ENCODE data around the gene GSG1.

The GSG1 gene

GRCh38 chr12:13103391-13104033 lies at the start of gene GSG1:
TSS of gene GSG1 (minus strand) at chr12:13103667. CDS start at chr12:13103512, 155 bp downstream.
- DNase-seq, result no peak

- DNase-seq, result no peak
Observed at GRCh38 chr12:13153180-13153579, 49.7 kb upstream of the GSG1 start.

- DNase-seq, result no peak
Observed at GRCh38 chr12:13152756-13153155, 49.3 kb upstream of the GSG1 start.

GRCh38 chr12:13152281-13152680 lies 48.8 kb upstream of the GSG1 start:
- no peak for DNase-seq

GRCh38 chr12:13149411-13149810 lies 45.9 kb upstream of the GSG1 start:
- DNase-seq, result no peak

DNA sequence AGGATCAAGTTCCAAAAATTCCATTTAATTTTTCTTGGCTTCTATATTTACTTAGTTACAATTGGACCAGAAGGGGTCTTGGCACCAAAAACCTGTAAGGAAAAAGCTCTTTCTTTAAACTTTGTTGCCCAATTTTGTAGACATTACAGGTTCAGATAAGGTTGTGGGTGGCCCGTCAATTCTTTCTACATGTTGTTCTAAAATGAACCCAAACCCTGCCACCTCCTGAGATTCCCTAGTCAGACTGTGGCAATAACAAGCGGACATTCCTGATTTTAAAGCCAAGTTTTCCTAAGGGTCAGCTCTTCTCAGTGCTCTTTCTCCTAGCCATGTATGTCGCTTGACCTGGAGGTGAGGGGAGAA lies 45.0 kb upstream of the GSG1 start:
- DNase-seq, result no peak

DNA sequence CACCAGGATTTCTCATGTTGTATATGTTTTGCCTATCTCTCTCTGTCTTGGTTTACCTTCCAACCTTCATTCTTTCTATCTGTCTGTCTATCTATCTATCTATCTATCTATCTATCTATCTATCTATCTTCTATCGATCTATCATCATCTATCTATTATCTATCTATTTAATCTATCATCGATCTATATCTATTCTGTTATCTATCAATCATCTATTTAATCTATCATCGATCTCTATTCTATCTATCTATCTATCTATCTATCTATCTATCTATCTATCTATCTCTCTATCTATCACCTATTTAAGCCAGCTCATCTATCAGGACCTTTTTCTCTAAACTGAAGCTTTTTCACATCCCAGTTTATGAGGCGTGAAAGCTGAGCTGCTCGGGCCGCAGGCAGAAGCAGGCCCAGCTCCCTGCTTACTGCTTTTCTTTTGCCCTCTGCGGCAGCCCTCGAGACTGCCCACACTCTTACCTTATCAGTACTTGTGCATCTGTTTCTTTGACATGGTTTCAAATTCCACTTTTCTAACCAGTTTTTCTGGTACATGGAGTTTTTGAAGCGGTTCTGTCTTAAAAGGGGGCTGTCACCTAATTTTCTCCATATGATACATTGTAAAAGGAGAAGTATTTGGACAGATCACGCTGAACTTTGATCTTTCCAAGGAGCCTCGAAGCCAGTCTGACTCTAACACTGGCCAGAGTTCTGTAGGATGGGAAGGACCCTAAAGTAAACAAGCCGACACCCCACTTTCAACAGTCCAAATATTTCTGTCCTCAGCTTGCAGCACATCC lies 44.4 kb upstream of the GSG1 start:
- no peak for DNase-seq

DNA sequence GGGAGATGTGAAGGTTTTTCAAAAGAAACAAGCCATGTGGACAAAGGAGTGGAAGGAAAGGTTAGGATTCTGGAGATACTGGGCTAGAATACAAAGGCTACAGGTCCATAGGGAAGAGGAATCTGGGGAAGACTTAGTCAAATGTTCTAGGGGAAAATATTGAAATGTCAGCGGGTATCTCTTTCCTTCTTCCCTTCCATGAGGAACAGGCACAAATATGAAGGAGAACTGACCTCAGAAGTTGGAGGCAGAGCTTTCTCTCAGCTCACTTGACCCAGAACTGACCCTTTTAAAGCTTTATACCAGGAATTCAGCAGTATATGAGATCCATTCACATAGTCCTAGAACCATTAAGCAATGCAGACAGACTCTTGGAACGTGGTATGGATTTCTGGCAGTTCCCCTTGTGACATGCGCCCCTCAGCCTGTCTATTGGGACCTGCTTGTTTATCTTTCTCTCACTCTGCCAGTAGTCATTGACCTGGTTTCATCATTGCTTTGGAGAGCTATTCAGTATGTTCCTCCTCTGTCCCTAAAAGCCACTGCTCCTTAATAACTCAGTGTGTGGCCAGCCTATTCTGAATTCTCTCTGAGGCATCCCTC lies 43.0 kb upstream of the GSG1 start:
- DNase-seq, result no peak

DNA sequence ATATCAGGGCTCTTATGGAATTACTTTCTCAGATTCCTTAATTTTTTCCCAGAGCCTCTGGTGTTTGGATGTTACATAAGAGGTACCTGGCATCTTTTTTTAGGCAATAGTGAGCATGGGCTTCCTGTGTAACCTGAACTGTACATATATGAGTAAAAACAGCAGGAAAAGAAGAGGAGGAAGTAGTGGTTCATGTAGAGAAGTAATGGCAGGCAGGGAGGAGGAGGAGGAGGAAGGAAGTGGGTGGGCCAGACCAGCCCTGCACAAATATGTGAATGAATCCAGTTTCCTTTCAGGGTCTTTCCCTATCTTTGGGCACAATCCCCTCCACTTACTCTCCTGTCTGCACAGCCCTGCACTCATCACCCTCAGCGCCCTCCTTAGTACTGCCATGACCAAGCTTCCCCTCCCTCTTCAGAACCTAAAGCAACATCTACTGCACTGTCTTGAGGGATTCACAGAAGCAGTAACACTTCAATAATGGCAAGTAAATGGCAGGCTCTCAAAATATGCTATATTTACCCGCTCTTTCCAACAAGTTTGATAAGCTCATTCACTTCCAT lies 40.9 kb upstream of the GSG1 start:
- no peak for DNase-seq

DNA sequence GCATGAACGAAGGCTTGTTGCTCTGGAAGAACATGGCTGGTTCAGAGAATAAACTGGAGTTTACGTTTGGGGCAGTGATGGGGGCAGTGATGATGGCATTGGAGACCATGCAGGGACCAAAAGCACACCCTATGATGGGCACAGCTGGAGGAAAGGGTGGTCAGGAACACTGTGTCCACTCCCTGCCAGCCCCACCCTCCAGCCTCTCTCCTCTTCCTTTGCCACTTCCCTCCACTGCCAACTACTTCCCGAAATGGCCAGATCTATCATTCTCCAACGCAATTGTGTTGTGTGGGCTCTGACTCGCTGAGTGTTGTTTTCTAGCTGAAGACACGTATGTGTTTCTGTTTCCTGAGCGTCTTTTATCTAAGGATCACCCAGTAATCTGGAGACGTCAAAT lies 39.3 kb upstream of the GSG1 start:
- no peak for DNase-seq

DNA sequence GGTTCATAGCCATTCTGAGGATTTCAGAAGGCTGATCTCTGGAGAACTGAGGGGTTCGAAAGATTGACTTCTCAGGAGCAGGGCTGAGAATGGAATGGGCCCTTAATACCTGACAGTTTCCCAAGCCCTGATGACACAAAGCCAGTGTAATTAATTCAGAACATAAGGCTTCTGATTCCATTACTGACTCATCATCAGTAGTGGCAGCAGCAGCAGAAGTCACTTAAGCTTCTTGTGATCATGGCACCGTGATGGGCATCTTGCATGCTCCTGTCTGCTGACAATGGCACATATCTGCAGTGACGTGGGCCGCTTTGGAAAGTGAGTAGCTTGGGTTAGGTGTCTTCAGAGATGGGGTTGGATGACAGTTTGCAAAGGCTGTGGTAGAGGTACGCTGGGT lies 38.2 kb upstream of the GSG1 start:
- no peak for DNase-seq

DNA sequence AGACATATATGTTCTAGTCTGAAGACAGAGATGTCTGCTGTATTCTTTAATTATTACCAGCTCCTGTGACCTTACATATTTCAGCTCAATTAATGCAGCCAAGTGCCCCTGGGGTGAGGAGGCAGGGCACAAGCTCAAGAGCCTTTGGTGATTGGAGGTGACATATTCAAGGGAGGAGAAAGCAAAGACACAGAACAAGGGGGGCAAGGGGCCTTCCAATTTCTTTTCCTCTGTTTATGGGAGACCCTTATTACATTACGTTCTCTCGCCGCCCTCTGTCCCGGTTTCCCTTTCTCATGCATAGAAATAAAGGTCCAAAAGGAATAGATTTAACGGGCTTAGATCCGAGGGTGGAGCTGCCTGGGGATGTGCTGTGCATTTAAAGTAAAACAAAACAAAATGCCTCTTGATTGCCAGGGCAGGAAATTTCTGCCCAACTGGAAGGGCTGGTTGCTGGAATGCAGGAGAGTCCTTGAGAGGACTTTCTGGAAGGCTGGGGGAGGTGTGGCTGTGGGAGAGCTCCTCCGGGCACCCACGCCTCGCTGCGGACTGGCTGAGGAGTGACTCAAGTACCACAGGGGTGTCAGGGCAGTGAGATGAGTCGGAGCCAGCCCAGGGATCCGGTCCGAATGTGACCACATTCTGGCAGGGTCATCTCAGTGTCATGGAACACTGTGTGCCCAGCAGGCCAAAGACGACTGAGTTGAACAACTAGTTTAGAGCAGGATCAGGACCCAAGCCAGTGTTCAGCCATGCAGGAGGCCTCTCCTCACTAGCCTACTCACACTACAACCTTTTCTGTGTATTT lies 32.1 kb upstream of the GSG1 start:
- DNase-seq, result no peak

DNA sequence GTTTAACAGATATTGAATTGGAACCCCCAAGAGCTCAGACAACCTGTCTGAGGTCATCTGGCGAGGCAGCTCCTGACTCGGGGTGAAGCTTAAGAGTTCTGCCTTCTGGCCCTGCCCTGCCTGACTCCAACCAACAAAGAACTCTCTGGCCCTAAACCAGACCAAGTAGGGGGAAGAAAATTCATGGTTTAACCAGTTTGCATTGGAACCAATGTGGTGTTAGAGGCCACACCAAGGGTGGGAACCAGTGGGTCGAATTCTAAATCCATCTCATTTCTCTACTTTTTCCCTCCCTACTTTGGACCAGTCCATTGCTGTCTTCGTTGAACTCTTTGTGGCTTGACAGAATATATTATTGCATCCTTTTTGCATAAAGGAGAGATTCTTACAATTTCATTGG lies 30.4 kb upstream of the GSG1 start:
- DNase-seq, result no peak

DNA sequence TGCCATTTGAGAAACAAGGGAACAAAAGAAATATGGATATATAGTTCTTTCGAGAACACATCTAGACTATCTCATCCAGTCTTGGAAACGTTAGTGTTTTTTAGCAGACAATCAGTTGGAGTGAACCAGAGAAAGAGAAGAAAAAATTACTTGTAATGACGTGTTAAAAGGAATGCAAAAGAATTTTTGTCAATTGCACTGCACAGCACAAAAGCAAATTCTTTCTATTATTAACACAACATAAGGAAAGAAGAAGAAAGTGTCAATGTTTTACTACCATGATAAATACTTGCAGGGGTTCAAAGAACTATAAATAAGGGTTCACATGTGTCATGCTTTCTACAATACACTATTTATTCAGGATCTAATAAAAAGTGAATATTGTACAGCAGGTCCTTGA lies 27.5 kb upstream of the GSG1 start:
- no peak for DNase-seq

DNA sequence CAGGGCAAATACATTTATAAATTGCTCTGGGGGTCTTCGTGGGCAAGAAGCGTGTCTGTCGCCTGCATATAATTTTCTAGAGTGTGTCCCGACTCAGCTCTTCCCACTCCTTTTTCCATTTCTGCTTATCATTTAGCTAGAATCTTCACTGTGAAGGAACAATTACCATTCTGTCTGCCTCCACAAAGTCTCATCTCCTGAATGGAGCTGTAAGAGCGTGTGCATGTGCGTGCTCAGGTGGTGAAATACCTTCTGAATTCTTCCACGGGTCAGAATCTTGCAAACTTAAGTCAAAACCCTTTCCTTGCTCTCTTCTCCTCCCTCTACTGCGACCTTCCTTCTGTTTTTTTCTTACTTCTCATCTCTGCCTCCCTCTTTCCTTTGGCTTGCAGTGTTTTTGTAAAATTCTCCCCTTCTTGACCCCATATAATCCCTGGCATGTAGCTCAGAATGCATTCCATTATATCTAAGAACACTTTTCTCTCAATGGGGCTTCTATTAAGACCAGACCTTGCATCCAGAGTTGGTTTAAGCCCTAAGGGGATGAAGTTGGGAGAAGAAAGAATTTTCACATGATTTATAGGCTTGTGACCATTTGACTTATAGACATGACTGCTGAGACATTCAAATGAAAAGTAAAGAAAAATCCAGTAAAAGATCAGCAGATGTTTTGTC lies 25.0 kb upstream of the GSG1 start:
- DNase-seq, result no peak

- no peak for DNase-seq
Observed at GRCh38 chr12:13127444-13127843, 24.0 kb upstream of the GSG1 start.

GRCh38 chr12:13126494-13126893 lies 23.0 kb upstream of the GSG1 start:
- no peak for DNase-seq

DNA sequence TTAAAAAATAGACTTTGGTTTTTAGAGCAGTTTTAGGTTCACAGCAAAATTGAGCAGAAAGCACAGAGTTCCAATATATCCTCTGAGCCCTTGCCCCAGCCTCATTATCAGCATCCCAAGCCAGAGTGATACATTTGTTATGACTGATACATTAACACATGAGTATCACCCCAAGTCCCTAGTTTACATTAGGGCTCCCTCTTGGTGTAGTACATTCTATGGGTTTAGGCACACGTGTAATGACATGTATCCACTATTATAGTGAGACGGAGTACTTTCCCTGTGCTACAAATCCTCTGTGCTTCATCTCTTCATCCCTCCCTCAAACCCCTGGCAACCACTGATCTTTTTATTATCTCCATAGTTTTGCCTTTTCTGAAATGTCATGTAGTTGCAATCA lies 22.5 kb upstream of the GSG1 start:
- DNase-seq, result no peak

DNA sequence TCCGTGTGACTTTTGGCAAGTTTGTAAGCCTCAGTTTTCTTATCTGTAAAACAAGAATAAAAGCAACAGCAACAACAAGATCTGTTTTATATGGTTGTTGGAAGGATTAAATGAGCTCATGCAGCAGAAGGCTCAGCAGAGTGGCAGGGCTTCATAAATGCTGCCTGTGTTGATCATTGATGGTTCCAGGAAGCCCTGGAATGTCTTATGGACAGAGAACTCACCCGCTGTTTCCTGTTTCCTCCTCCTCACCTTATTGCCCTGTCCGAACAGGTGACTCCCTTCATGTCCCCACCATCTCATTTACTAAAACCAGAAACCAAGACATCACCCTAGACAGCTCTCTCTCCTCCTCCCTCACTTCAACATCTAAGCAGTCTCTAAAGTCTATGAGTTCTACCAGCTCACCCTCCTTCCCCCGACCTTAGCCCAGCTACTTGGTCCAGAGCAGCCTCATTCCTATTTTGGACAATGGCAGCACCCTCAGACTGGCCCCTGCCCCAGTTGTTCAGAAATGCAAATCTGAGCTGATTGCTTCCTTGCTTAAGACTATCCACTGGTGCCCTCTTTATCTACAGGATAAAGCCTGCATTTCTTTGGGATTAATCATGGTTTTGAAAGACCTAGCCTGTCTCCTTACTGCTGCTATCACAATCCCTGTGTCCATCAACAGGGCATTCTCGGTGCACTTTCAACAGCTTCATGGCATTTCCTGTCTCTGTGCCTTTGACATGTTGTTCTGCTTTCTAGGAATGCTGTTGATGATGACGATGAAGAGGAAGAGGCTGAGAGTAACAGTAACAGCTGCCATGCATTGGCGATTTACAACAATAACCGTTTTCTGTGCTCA lies 21.4 kb upstream of the GSG1 start:
- no peak for DNase-seq

- no peak for DNase-seq
Observed at GRCh38 chr12:13121568-13121967, 18.1 kb upstream of the GSG1 start.

DNA sequence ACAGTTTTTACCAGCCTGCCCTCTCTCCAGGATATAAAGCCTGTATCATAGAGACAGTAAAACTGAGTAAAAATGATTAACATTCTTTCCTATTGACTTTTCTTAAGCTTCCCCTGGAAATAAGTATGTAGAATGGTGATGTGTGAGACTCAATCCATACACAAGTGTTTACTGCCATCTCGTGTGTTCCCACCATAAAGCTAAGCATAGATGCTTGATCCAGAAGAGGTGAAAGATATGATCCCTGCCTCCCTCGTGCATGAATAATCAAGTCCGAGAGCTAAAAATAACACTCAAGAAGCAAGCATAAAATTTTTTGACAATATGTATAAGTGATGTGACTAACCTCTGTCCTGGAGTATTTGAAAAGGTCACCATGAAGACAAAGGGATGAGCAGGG lies 16.9 kb upstream of the GSG1 start:
- DNase-seq, result no peak

DNA sequence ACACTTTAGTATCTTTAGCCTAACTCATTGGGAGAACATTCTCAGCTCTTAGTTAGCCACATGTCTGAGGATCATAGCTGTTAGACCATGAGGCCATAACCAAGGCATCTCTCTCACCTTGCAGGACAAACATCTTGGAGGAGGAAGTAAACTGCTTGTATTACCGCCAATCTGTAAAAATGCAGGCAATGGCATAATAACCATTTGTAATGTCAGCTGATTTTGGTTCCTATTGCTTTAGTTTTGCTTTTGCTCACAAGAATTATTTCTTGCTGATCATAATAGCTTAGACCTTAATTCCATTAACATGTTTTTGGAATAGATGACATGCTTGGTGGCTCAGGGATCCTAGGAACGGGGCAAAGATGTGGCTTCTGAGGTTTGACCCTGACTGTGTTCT lies 16.4 kb upstream of the GSG1 start:
- no peak for DNase-seq
